ENCODE data around the gene DST.

GRCh38 chr6:56637640-56638039, 5.0 kb downstream of the DST start:
- no peak for TF ChIP-seq POLR2A (IDR thresholded peaks at IDR 0.05)
- peak; percentile 49 to 87 (median 72) for TF ChIP-seq CTCF (IDR thresholded peaks at IDR 0.05)

Measured in heart left ventricle (tissue), 13 donors.